Activated naive CD4-positive, alpha-beta T cell (primary cell): Measurements from ENCODE around the gene PPFIA1.
"Not testable (repeated sequence)": the region's sequence is repeated elsewhere in the genome, so short reads cannot be mapped to it uniquely, and the experiment has no call there.

ENCODE experiments used
- DNase-seq, 4 experiments: peaks; one replicate each; lab custom pipeline; 2025; lab: John Stamatoyannopoulos, UW

Gene PPFIA1

GRCh38 chr11:70358753-70359152 is 88.3 kb downstream of the PPFIA1 start:
- DNase-seq = no peak

- no peak for DNase-seq
Measured at GRCh38 chr11:70359451-70360205, 89.1 kb downstream of the PPFIA1 start.

GRCh38 chr11:70360211-70360610 is 89.7 kb downstream of the PPFIA1 start:
- no peak for DNase-seq

- no peak for DNase-seq
Measured at GRCh38 chr11:70364178-70364577, 93.7 kb downstream of the PPFIA1 start.

- DNase-seq = peak in 2 of 4 experiments; percentile 6 to 20
Measured at GRCh38 chr11:70364745-70365543, 94.5 kb downstream of the PPFIA1 start.

GRCh38 chr11:70365544-70365927 is 95.0 kb downstream of the PPFIA1 start:
- DNase-seq = no peak

- no peak for DNase-seq
Measured at GRCh38 chr11:70367071-70367470, 96.6 kb downstream of the PPFIA1 start.

- no peak for DNase-seq
Measured at GRCh38 chr11:70368961-70369360, 98.5 kb downstream of the PPFIA1 start.

GRCh38 chr11:70371241-70371640 is 100.8 kb downstream of the PPFIA1 start:
- no peak for DNase-seq

GRCh38 chr11:70372076-70372475 is 101.6 kb downstream of the PPFIA1 start:
- DNase-seq = no peak

GRCh38 chr11:70376621-70377020 is 106.1 kb downstream of the PPFIA1 start:
- no peak for DNase-seq

GRCh38 chr11:70377645-70378044 is 107.2 kb downstream of the PPFIA1 start:
- no peak for DNase-seq

- DNase-seq = no peak
Measured at GRCh38 chr11:70378506-70379134, 108.1 kb downstream of the PPFIA1 start.

GRCh38 chr11:70381350-70381749 is 110.9 kb downstream of the PPFIA1 start:
- no peak for DNase-seq

GRCh38 chr11:70381872-70382861 is 111.7 kb downstream of the PPFIA1 start:
- DNase-seq = no peak

GRCh38 chr11:70383664-70384565 is 113.4 kb downstream of the PPFIA1 start:
- DNase-seq = no peak

GRCh38 chr11:70384566-70385152 is 114.2 kb downstream of the PPFIA1 start:
- no peak for DNase-seq

GRCh38 chr11:70387564-70387963 is 117.1 kb downstream of the PPFIA1 start:
- DNase-seq = no peak

GRCh38 chr11:70389201-70389600 is 118.7 kb downstream of the PPFIA1 start:
- no peak for DNase-seq

- not testable (repeated sequence) for DNase-seq
Measured at GRCh38 chr11:70390882-70391281, 120.4 kb downstream of the PPFIA1 start.
